Prostate gland (tissue), 2 donors: ENCODE measurements around the gene SH3GL3. TPM values are rescaled to one million over a fixed set of nuclear protein-coding genes. Genes with fewer than 3 reads are reported as not detected.

Experiments
- DNase-seq: peaks from one replicate; pipeline ENCODE4 v3.0.0-alpha.2; 2019; ENCODE audit warnings: low spot score
- H3K27ac ChIP-seq, 2 donors: fragments of 200-600 bp; sonication (generic); 2 replicates each; pipeline ENCODE4 v1.5.1; 2017 to 2019
- H3K27me3 ChIP-seq: fragments of 200-600 bp; sonication (generic); replicated peaks from 2 replicates; pipeline ENCODE4 v1.5.1; 2019; ENCODE audit not compliant: insufficient read depth
- H3K36me3 ChIP-seq, 2 donors: fragments of 200-600 bp; sonication (generic); 1 replicate in 1 of 2; 2 replicates in 1 of 2; pipeline versions ENCODE4 v1.5.1 to v1.8.1; 2017 to 2019
- H3K4me1 ChIP-seq: fragments of 200-600 bp; sonication (generic); replicated peaks from 2 replicates; pipeline ENCODE4 v1.5.1; 2019
- H3K4me3 ChIP-seq, 2 donors: fragments of 200-600 bp; sonication (generic); 2 replicates each; pipeline ENCODE4 v1.5.1; 2017 to 2019
- H3K9me3 ChIP-seq: fragments of 200-600 bp; sonication (generic); 2 replicates; pipeline ENCODE4 v1.5.1; 2017
- POLR2A ChIP-seq: fragments of 450-650 bp; IDR thresholded peaks from one replicate; pipeline ENCODE4 v1.6.1; 2016; ENCODE audit warnings: antibody characterized with exemption, mild to moderate bottlenecking
- POLR2AphosphoS5 ChIP-seq: sonication (generic); formaldehyde crosslinking; IDR thresholded peaks from one replicate; pipeline ENCODE4 v1.6.1; 2017; ENCODE audit warnings: antibody characterized with exemption
- WGBS: methylation state at CpG from one replicate; pipeline ENCODE4 v1.1.5; 2018; 5-methylcytosine and 5-hydroxymethylcytosine counted together
- intact Hi-C: fragments of 100-400 bp; cut with DNase I; formaldehyde crosslinking; loops from one replicate; pipeline ENCODE4 v1.14.2; 2022
- total RNA-seq, 2 donors: library from RNA; depleted of rRNA; stranded (reverse); fragments of >200 nt; gene quantifications; one replicate each; pipeline ENCODE4 v1.1.0, GENCODE V29; 2016
- TF ChIP-seq, protein P1 (sequence below), 4 experiments: fragments of 200-600 bp in 2 of 4; fragments of 450-650 bp in 2 of 4; sonication (generic) in 2 of 4; IDR thresholded peaks; 1 replicate in 3 of 4; 2 replicates in 1 of 4; pipeline ENCODE4 v1.5.1; 2016 to 2019; ENCODE audit warnings: antibody characterized with exemption in 4 of 4, mild to moderate bottlenecking in 2 of 4, moderate library complexity in 2 of 4

SH3GL3 gene
- total RNA-seq, 2 donors from 2014 or later, result 2.2 to 7.4 TPM

DNA sequence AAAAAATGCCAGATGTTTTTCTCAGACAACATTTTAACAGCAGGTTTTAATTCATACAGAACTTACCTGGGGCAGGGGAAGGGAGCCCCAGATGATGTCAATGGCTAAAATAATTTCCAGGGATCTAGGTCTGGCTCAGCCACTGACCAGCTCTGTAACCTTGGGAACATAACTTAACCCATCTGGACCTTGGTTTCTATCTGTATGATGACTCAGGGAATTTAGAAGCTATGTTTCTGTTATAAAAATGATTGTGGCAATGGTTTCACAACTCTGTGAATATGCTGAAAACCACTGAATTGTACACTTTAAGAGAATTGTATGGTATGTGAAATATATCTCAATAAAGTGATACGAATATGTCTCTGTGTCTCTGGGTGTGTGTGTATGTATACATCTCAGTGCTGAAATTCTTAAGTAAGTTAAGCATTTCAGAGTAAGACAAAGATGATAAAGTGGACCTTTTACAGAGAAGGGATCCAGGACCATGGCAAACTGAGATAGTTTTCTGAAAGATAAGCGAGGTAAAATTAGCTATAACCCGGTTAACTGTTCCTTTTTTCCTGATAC is 2.9 kb downstream of the SH3GL3 start:
- 79% methylated on average over 3 of the region's 3 CpGs for WGBS
- intact Hi-C loops, result loop anchor here (10.0 kb wide), 1 partner anchor 295 kb away; no protein-coding TSS in a partner anchor
- Histone ChIP-seq H3K27me3 (no peaks in the 10 kb centered on the region), H3K9me3 (no peaks in the 10 kb centered on the region), H3K27ac (no peak overlapping the region), H3K4me1 (peaks cover 6% of the 10 kb centered on the region), H3K36me3 (no peaks in the 10 kb centered on the region), H3K4me3 (no peak overlapping the region)
- TF ChIP-seq POLR2AphosphoS5 (no peak), POLR2A (no peak)
- TF ChIP-seq, protein P1, sequence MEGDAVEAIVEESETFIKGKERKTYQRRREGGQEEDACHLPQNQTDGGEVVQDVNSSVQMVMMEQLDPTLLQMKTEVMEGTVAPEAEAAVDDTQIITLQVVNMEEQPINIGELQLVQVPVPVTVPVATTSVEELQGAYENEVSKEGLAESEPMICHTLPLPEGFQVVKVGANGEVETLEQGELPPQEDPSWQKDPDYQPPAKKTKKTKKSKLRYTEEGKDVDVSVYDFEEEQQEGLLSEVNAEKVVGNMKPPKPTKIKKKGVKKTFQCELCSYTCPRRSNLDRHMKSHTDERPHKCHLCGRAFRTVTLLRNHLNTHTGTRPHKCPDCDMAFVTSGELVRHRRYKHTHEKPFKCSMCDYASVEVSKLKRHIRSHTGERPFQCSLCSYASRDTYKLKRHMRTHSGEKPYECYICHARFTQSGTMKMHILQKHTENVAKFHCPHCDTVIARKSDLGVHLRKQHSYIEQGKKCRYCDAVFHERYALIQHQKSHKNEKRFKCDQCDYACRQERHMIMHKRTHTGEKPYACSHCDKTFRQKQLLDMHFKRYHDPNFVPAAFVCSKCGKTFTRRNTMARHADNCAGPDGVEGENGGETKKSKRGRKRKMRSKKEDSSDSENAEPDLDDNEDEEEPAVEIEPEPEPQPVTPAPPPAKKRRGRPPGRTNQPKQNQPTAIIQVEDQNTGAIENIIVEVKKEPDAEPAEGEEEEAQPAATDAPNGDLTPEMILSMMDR (IDR thresholded peaks at IDR 0.05), result no peak
- no peak for DNase-seq

DNA sequence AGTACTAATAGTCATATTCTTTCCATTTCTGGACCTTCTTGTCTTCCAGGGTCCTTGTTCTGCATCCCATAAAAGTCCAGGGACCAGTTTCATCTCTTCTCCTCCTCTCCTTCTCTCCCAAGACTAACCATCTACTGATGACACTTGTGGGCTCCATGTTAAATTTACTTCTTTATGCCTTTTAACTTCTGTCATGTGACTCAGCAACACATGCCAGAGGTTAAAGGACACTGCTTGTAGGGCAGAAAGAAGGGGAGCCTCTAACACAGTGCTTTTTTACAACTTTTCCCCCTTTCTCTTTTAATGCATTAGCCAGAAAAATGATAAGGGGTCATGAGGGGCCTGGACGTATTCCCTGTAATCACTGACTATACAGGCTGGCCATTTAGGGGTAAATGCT is 10.0 kb downstream of the SH3GL3 start:
- H3K4me3 ChIP-seq, result no peak overlapping the region
- WGBS, result 83% methylated on average over 1 of the region's 1 CpG
- intact Hi-C loops, result no loop called here
- H3K9me3 ChIP-seq, result no peaks in the 10 kb centered on the region
- no peak overlapping the region for H3K27ac ChIP-seq
- no peak for DNase-seq
- H3K36me3 ChIP-seq, result no peaks in the 10 kb centered on the region
- TF ChIP-seq POLR2A (no peak), POLR2AphosphoS5 (no peak)
- TF ChIP-seq, protein P1 (IDR thresholded peaks at IDR 0.05), result no peak
- H3K4me1 ChIP-seq, result no peaks in the 10 kb centered on the region
- H3K27me3 ChIP-seq, result no peaks in the 10 kb centered on the region

DNA sequence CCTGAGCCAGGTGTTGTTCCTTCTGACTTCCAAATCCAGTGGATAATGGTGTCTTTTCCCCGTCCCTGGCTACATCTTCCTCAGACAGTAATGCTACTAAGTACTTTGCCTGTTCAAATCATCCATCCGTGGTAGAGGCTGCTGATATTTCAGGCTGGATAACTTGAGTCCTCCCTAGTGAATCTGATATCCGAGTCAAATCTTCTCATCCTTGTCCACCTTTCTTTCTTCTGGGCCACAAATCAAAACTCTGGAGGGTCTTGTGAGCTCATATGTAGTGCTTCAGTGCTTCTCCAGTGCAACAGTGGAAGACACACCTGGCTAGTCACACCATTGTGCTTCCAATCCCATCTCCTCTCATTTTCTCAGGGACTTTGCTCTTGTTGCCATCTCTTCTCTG is 11.2 kb downstream of the SH3GL3 start:
- DNase-seq, result no peak
- intact Hi-C loops, result no loop called here
- TF ChIP-seq POLR2AphosphoS5 (no peak), POLR2A (no peak)
- TF ChIP-seq, protein P1 (IDR thresholded peaks at IDR 0.05), result no peak
- Histone ChIP-seq H3K4me3 (no peak overlapping the region), H3K27me3 (no peaks in the 10 kb centered on the region), H3K4me1 (no peaks in the 10 kb centered on the region), H3K9me3 (no peaks in the 10 kb centered on the region), H3K27ac (no peak overlapping the region), H3K36me3 (no peaks in the 10 kb centered on the region)
- WGBS, result 90% methylated on average over 3 of the region's 3 CpGs

DNA sequence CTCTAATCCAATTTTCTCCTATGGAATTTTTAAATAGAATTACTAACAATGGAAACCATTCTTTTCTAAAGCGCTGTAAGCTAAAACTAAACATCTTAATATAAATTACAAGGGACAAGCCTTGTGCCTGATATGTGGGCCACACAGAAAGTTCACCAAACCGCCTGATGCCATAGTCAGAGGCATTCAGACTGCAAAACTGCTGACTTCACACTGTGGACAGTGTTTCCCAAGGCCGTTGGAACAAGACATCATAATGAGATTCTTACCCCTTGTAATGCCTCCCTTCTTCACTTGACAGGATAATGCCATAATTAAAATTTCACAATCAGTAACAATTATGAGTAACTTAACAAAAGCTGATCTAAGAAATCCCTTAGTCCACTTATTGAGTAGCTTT is 14.9 kb downstream of the SH3GL3 start:
- no peaks in the 10 kb centered on the region for H3K9me3 ChIP-seq
- no peak for DNase-seq
- intact Hi-C loops, result no loop called here
- no peak for TF ChIP-seq POLR2AphosphoS5
- TF ChIP-seq, protein P1 (IDR thresholded peaks at IDR 0.05), result no peak
- TF ChIP-seq POLR2A, result no peak
- no peaks in the 10 kb centered on the region for H3K27me3 ChIP-seq
- WGBS, result 85% methylated on average over 3 of the region's 3 CpGs
- H3K4me1 ChIP-seq, result no peaks in the 10 kb centered on the region
- no peaks in the 10 kb centered on the region for H3K36me3 ChIP-seq
- H3K27ac ChIP-seq, result no peak overlapping the region
- no peak overlapping the region for H3K4me3 ChIP-seq

DNA sequence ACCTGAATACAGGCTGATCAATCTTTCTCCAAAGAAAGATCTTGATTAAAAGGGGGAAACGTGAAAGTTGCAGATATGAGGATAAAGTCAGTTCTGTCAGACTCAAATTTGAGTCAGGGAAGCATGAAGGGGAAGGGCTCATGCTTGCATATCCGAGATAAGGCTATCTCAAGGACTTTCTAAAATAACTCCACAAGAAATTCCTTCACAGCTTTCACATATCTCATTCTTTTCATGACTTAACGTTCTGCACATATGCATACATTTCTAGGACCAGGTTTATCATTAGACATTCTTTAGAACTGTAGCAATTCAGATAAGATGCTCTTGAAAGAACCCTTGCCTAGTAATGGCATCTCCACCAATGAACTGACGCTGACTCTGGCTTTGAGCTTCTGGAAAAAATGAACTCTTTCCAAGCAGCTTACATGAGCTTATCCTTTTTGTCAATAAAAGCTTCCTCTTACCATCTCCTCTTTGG is 15.9 kb downstream of the SH3GL3 start:
- Histone ChIP-seq H3K9me3 (no peaks in the 10 kb centered on the region), H3K27ac (no peak overlapping the region), H3K4me1 (no peaks in the 10 kb centered on the region), H3K36me3 (no peaks in the 10 kb centered on the region), H3K4me3 (no peak overlapping the region), H3K27me3 (no peaks in the 10 kb centered on the region)
- TF ChIP-seq POLR2AphosphoS5 (no peak), POLR2A (no peak)
- TF ChIP-seq, protein P1 (IDR thresholded peaks at IDR 0.05), result no peak
- intact Hi-C loops, result no loop called here
- WGBS, result 64% methylated on average over 4 of the region's 4 CpGs
- DNase-seq, result no peak
